HepG2 (cell line): Measurements from ENCODE around the gene SLC1A3. TPM values are rescaled to one million over a fixed set of nuclear protein-coding genes. Genes with fewer than 3 reads are reported as not detected.

Source experiments
- DZIP1 ChIP-seq: sonication (generic); formaldehyde crosslinking; IDR thresholded peaks from 2 replicates; pipeline ENCODE4 v1.5.0; 2020; ENCODE audit warnings: mild to moderate bottlenecking, missing genetic modification reagents
- GABPB1 ChIP-seq: IDR thresholded peaks from 2 replicates; pipeline ENCODE4 v1.6.1; 2016; ENCODE audit warnings: mild to moderate bottlenecking, missing genetic modification reagents, moderate library complexity, missing compliant biosample characterization
- HDAC1 ChIP-seq: sonication (generic); formaldehyde crosslinking; IDR thresholded peaks from 2 replicates; pipeline ENCODE4 v1.5.1; 2020; ENCODE audit warnings: mild to moderate bottlenecking, missing genetic modification reagents
- IRF9 ChIP-seq: sonication (generic); formaldehyde crosslinking; IDR thresholded peaks from 2 replicates; pipeline ENCODE4 v1.8.0; 2022; ENCODE audit warnings: missing genetic modification reagents, mild to moderate bottlenecking, borderline replicate concordance
- KAT8 ChIP-seq: IDR thresholded peaks from 2 replicates; pipeline ENCODE4 v1.6.1; 2016; ENCODE audit warnings: missing genetic modification reagents, missing compliant biosample characterization
- MED1 ChIP-seq: sonication (generic); formaldehyde crosslinking; IDR thresholded peaks from 2 replicates; pipeline ENCODE4 v1.4.0; 2020; ENCODE audit warnings: missing genetic modification reagents
- NR0B2 ChIP-seq: sonication (generic); formaldehyde crosslinking; IDR thresholded peaks from 2 replicates; pipeline ENCODE4 v1.4.0; 2020; ENCODE audit warnings: mild to moderate bottlenecking, missing genetic modification reagents
- PHF8 ChIP-seq: sonication (generic); formaldehyde crosslinking; IDR thresholded peaks from 2 replicates; pipeline ENCODE4 v1.5.0; 2020; ENCODE audit warnings: missing genetic modification reagents
- RFX1 ChIP-seq: fragments of 450-650 bp; IDR thresholded peaks from 2 replicates; pipeline ENCODE4 v1.6.1; 2017
- SIX1 ChIP-seq: sonication (generic); formaldehyde crosslinking; IDR thresholded peaks from 2 replicates; pipeline ENCODE4 v1.4.0; 2020; ENCODE audit warnings: missing genetic modification reagents, borderline replicate concordance
- ZBTB7B ChIP-seq: sonication (generic); formaldehyde crosslinking; IDR thresholded peaks from 2 replicates; pipeline ENCODE4 v1.4.0; 2020; ENCODE audit warnings: missing genetic modification reagents
- ZGPAT ChIP-seq: IDR thresholded peaks from 2 replicates; pipeline ENCODE4 v1.6.1; 2016; ENCODE audit warnings: mild to moderate bottlenecking
- ZNF124 ChIP-seq: sonication (generic); formaldehyde crosslinking; IDR thresholded peaks from 2 replicates; pipeline ENCODE4 v1.4.0; 2020; ENCODE audit warnings: missing genetic modification reagents
- ZNF205 ChIP-seq: IDR thresholded peaks from 2 replicates; pipeline ENCODE4 v1.6.1; 2018; ENCODE audit warnings: missing biosample characterization, missing genetic modification reagents
- ZNF235 ChIP-seq: sonication (generic); formaldehyde crosslinking; IDR thresholded peaks from 2 replicates; pipeline ENCODE4 v1.8.1; 2023; ENCODE audit warnings: mild to moderate bottlenecking, missing genetic modification reagents, borderline replicate concordance
- ZNF580 ChIP-seq: IDR thresholded peaks from 2 replicates; pipeline ENCODE4 v1.6.1; 2016; ENCODE audit warnings: low read depth, borderline replicate concordance
- ZNF772 ChIP-seq: sonication (generic); formaldehyde crosslinking; IDR thresholded peaks from 2 replicates; pipeline ENCODE4 v1.5.0; 2020; ENCODE audit warnings: mild to moderate bottlenecking, missing genetic modification reagents
- ZNF776 ChIP-seq: sonication (generic); formaldehyde crosslinking; IDR thresholded peaks from 2 replicates; pipeline ENCODE4 v1.4.0; 2020; ENCODE audit warnings: mild to moderate bottlenecking, missing genetic modification reagents
- ZNF788 ChIP-seq: sonication (generic); formaldehyde crosslinking; IDR thresholded peaks from 2 replicates; pipeline ENCODE4 v1.5.0; 2020; ENCODE audit warnings: mild to moderate bottlenecking, missing genetic modification reagents, borderline replicate concordance
- ZNF883 ChIP-seq: sonication (generic); formaldehyde crosslinking; IDR thresholded peaks from 2 replicates; pipeline ENCODE4 v1.5.1; 2020; ENCODE audit warnings: mild to moderate bottlenecking, missing genetic modification reagents; ENCODE audit errors: not compliant biosample characterization
- ZNF891 ChIP-seq: sonication (generic); formaldehyde crosslinking; IDR thresholded peaks from 2 replicates; pipeline ENCODE4 v1.5.0; 2020; ENCODE audit warnings: mild to moderate bottlenecking, missing genetic modification reagents
- ZSCAN25 ChIP-seq: sonication (generic); formaldehyde crosslinking; IDR thresholded peaks from 2 replicates; pipeline ENCODE4 v1.8.0; 2022; ENCODE audit warnings: mild to moderate bottlenecking, missing genetic modification reagents
- ZSCAN30 ChIP-seq: sonication (generic); formaldehyde crosslinking; IDR thresholded peaks from 2 replicates; pipeline ENCODE4 v1.5.0; 2020; ENCODE audit warnings: mild to moderate bottlenecking, missing genetic modification reagents
- polyA plus RNA-seq, 8 experiments: library from polyadenylated mRNA; depleted of rRNA in 3 of 8; stranded (reverse) in 7 of 8; unstranded in 1 of 8; fragments of >200 nt; fragmentation: Illumina TruSeq in 4 of 8; extraction: Trizol in 4 of 8; gene quantifications; 2 replicates each; pipeline versions ENCODE4 v1.2.1 to v1.2.3, GENCODE V29; 2011 to 2016; ENCODE audit warnings: low read depth in 4 of 8, missing spikeins in 1 of 8, mixed read lengths in 1 of 8; ENCODE audit not compliant: insufficient read depth in 1 of 8
- total RNA-seq, 5 experiments: library from RNA; depleted of rRNA; stranded (reverse); fragments of >200 nt; fragmentation: Illumina TruSeq; extraction: Trizol; gene quantifications; 2 replicates each; pipeline ENCODE4 v1.2.3, GENCODE V29; 2016; ENCODE audit warnings: low read depth in 1 of 5

The SLC1A3 gene
- total and polyA plus RNA-seq, 2 of the 13 experiments (the other 11 are each of a cell fraction or from before 2014, with no cell fraction given) = 0.09 TPM; not detected in 1

GRCh38 chr5:36690041-36690961 lies 83.9 kb downstream of the SLC1A3 start (continued):
- TF ChIP-seq ZSCAN30 (no peak), ZNF776 (CRISPR knock-in tag) (0 out of 2 replicates have a peak, but pooled peaks have one; percentile 25), IRF9 (CRISPR knock-in tag) (peak; percentile 58; the same call in 1 of the 2 replicates), ZNF205 (CRISPR knock-in tag) (peak; percentile 55; the same call in 1 of the 2 replicates), ZNF124 (CRISPR knock-in tag) (peak; percentile 57; the same call in 1 of the 2 replicates), HDAC1 (CRISPR knock-in tag) (peak; percentile 55; the same call in 1 of the 2 replicates), ZBTB7B (peak; percentile 68; the same call in 1 of the 2 replicates), SIX1 (no peak), ZNF772 (CRISPR knock-in tag) (peak; percentile 43; the same call in 1 of the 2 replicates), MED1 (CRISPR knock-in tag) (0 out of 2 replicates have a peak, but pooled peaks have one; percentile 23), NR0B2 (CRISPR knock-in tag) (0 out of 2 replicates have a peak, but pooled peaks have one; percentile 41), RFX1 (no peak), GABPB1 (peak; percentile 87), ZNF883 (CRISPR knock-in tag) (peak; percentile 37), ZNF891 (CRISPR knock-in tag) (peak; percentile 61; the same call in 1 of the 2 replicates), ZGPAT (0 out of 2 replicates have a peak, but pooled peaks have one; percentile 28), PHF8 (CRISPR knock-in tag) (peak; percentile 45; the same call in 1 of the 2 replicates), ZNF580 (CRISPR knock-in tag) (peak; percentile 74; the same call in 1 of the 2 replicates), ZNF788 (CRISPR knock-in tag) (peak; percentile 54; the same call in 1 of the 2 replicates), ZNF235 (CRISPR knock-in tag) (peak; percentile 81; the same call in 1 of the 2 replicates), ZSCAN25 (CRISPR knock-in tag) (0 out of 2 replicates have a peak, but pooled peaks have one; percentile 33), DZIP1 (CRISPR knock-in tag) (no peak), KAT8 (peak; percentile 56; the same call in 1 of the 2 replicates)
